ENCODE results near the gene SENP1. TPM values are rescaled to one million over a fixed set of nuclear protein-coding genes. Genes with fewer than 3 reads are reported as not detected.

Gene SENP1
- total RNA-seq, 1 experiment from 2014 or later: 23.0 TPM

GRCh38 chr12:48040354-48040753 lies 65.5 kb downstream of the SENP1 start:
- Histone ChIP-seq H3K9me3 (ENCODE audit: insufficient read depth, low read depth) (no peaks in the 10 kb centered on the region), H3K27ac (no peak overlapping the region), H3K9me2 (ENCODE audit: insufficient read depth) (no peaks in the 10 kb centered on the region), H2AFZ (no peak overlapping the region), H3K27me3 (ENCODE audit: insufficient read depth, low read depth) (no peaks in the 10 kb centered on the region), H3K4me1 (replicated peaks; ENCODE audit: insufficient read depth) (peaks cover 1% of the 10 kb centered on the region; the same call in 1 of the 2 replicates), H4K20me1 (ENCODE audit: insufficient read depth) (no peaks in the 10 kb centered on the region), H3K4me2 (no peak overlapping the region), H3K79me2 (ENCODE audit: low read depth) (no peaks in the 10 kb centered on the region), H3K36me3 (ENCODE audit: low read depth) (peaks cover 1% of the 10 kb centered on the region; the same call in 1 of the 2 replicates), H3K4me3 (no peak overlapping the region), H3F3A (ENCODE audit: insufficient read depth, low read depth) (no peaks in the 10 kb centered on the region)
- BruUV-seq (replicated peaks): no TSS peak
- POLR2A ChIA-PET (ENCODE audit: unreplicated experiment): no interaction called here
- CTCF ChIA-PET: no interaction called here
- no peak for DNase-seq
- intact Hi-C loops (cut with micrococcal nuclease; ENCODE audit: unreplicated experiment): no loop called here
- TF ChIP-seq EZH2 (IDR thresholded peaks at IDR 0.05; ENCODE audit: low read depth): no peak

GRCh38 chr12:48039151-48039550 lies 66.7 kb downstream of the SENP1 start:
- no peaks in the 10 kb centered on the region for H3K27me3 ChIP-seq (ENCODE audit: insufficient read depth, low read depth)
- H3F3A ChIP-seq (ENCODE audit: insufficient read depth, low read depth): no peaks in the 10 kb centered on the region

GRCh38 chr12:48038085-48038484 lies 67.8 kb downstream of the SENP1 start:
- no peak overlapping the region for H3K27ac ChIP-seq
- POLR2A ChIA-PET (ENCODE audit: unreplicated experiment): no interaction called here
- no peak for TF ChIP-seq EZH2 (IDR thresholded peaks at IDR 0.05; ENCODE audit: low read depth)
- TF ChIP-seq CTCF (conservative IDR thresholded peaks at IDR 0.05): no peak
- no peak overlapping the region for H3K4me2 ChIP-seq
- no peaks in the 10 kb centered on the region for H3F3A ChIP-seq (ENCODE audit: insufficient read depth, low read depth)
- no peaks in the 10 kb centered on the region for H3K9me2 ChIP-seq (ENCODE audit: insufficient read depth)
- H3K4me1 ChIP-seq (replicated peaks; ENCODE audit: insufficient read depth): no peaks in the 10 kb centered on the region
- no peaks in the 10 kb centered on the region for H3K36me3 ChIP-seq (ENCODE audit: low read depth)
- no peak overlapping the region for H3K4me3 ChIP-seq
- no peaks in the 10 kb centered on the region for H3K9me3 ChIP-seq (ENCODE audit: insufficient read depth, low read depth)
- H3K79me2 ChIP-seq (ENCODE audit: low read depth): no peaks in the 10 kb centered on the region
- no peaks in the 10 kb centered on the region for H4K20me1 ChIP-seq (ENCODE audit: insufficient read depth)
- no peaks in the 10 kb centered on the region for H3K27me3 ChIP-seq (ENCODE audit: insufficient read depth, low read depth)
- BruUV-seq (replicated peaks): no TSS peak
- CTCF ChIA-PET: no interaction called here
- intact Hi-C loops (cut with micrococcal nuclease; ENCODE audit: unreplicated experiment): no loop called here
- DNase-seq: no peak
- H2AFZ ChIP-seq: no peak overlapping the region

More at GRCh38 chr12:48039151-48039550, 66.7 kb downstream of the SENP1 start:
- H3K4me1 ChIP-seq (replicated peaks; ENCODE audit: insufficient read depth): no peaks in the 10 kb centered on the region
- no peaks in the 10 kb centered on the region for H3K36me3 ChIP-seq (ENCODE audit: low read depth)
- no peaks in the 10 kb centered on the region for H4K20me1 ChIP-seq (ENCODE audit: insufficient read depth)
- intact Hi-C loops (cut with micrococcal nuclease; ENCODE audit: unreplicated experiment): no loop called here
- POLR2A ChIA-PET (ENCODE audit: unreplicated experiment): no interaction called here
- no peaks in the 10 kb centered on the region for H3K9me3 ChIP-seq (ENCODE audit: insufficient read depth, low read depth)
- H3K79me2 ChIP-seq (ENCODE audit: low read depth): no peaks in the 10 kb centered on the region
- no peak overlapping the region for H3K27ac ChIP-seq
- H3K9me2 ChIP-seq (ENCODE audit: insufficient read depth): no peaks in the 10 kb centered on the region
- BruUV-seq (replicated peaks): no TSS peak
- DNase-seq: no peak
- no peak for TF ChIP-seq EZH2 (IDR thresholded peaks at IDR 0.05; ENCODE audit: low read depth)
- CTCF ChIA-PET: no interaction called here
- H3K4me3 ChIP-seq: no peak overlapping the region
- H2AFZ ChIP-seq: no peak overlapping the region
- H3K4me2 ChIP-seq: no peak overlapping the region

GRCh38 chr12:48037267-48037915 lies 68.5 kb downstream of the SENP1 start:
- H3K9me2 ChIP-seq (ENCODE audit: insufficient read depth): no peaks in the 10 kb centered on the region
- H3K4me1 ChIP-seq (replicated peaks; ENCODE audit: insufficient read depth): no peaks in the 10 kb centered on the region
- no peaks in the 10 kb centered on the region for H3F3A ChIP-seq (ENCODE audit: insufficient read depth, low read depth)
- no peak for DNase-seq
- POLR2A ChIA-PET (ENCODE audit: unreplicated experiment): no interaction called here
- H3K4me3 ChIP-seq: no peak overlapping the region
- intact Hi-C loops (cut with micrococcal nuclease; ENCODE audit: unreplicated experiment): no loop called here
- no peak overlapping the region for H2AFZ ChIP-seq
- TF ChIP-seq CTCF (conservative IDR thresholded peaks at IDR 0.05): no peak
- no peak for TF ChIP-seq EZH2 (IDR thresholded peaks at IDR 0.05; ENCODE audit: low read depth)
- no peaks in the 10 kb centered on the region for H3K27me3 ChIP-seq (ENCODE audit: insufficient read depth, low read depth)
- H3K9me3 ChIP-seq (ENCODE audit: insufficient read depth, low read depth): no peaks in the 10 kb centered on the region
- H3K27ac ChIP-seq: no peak overlapping the region
- H3K79me2 ChIP-seq (ENCODE audit: low read depth): no peaks in the 10 kb centered on the region
- H4K20me1 ChIP-seq (ENCODE audit: insufficient read depth): no peaks in the 10 kb centered on the region
- BruUV-seq (replicated peaks): no TSS peak
- CTCF ChIA-PET: no interaction called here
- no peaks in the 10 kb centered on the region for H3K36me3 ChIP-seq (ENCODE audit: low read depth)
- H3K4me2 ChIP-seq: no peak overlapping the region
